ENCODE results near the gene ZCWPW1.
A peak's percentile ranks its signal among the peaks of the same experiment; 100 is the strongest.

Gene ZCWPW1, protein sequence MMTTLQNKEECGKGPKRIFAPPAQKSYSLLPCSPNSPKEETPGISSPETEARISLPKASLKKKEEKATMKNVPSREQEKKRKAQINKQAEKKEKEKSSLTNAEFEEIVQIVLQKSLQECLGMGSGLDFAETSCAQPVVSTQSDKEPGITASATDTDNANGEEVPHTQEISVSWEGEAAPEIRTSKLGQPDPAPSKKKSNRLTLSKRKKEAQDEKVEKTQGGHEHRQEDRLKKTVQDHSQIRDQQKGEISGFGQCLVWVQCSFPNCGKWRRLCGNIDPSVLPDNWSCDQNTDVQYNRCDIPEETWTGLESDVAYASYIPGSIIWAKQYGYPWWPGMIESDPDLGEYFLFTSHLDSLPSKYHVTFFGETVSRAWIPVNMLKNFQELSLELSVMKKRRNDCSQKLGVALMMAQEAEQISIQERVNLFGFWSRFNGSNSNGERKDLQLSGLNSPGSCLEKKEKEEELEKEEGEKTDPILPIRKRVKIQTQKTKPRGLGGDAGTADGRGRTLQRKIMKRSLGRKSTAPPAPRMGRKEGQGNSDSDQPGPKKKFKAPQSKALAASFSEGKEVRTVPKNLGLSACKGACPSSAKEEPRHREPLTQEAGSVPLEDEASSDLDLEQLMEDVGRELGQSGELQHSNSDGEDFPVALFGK

DNA sequence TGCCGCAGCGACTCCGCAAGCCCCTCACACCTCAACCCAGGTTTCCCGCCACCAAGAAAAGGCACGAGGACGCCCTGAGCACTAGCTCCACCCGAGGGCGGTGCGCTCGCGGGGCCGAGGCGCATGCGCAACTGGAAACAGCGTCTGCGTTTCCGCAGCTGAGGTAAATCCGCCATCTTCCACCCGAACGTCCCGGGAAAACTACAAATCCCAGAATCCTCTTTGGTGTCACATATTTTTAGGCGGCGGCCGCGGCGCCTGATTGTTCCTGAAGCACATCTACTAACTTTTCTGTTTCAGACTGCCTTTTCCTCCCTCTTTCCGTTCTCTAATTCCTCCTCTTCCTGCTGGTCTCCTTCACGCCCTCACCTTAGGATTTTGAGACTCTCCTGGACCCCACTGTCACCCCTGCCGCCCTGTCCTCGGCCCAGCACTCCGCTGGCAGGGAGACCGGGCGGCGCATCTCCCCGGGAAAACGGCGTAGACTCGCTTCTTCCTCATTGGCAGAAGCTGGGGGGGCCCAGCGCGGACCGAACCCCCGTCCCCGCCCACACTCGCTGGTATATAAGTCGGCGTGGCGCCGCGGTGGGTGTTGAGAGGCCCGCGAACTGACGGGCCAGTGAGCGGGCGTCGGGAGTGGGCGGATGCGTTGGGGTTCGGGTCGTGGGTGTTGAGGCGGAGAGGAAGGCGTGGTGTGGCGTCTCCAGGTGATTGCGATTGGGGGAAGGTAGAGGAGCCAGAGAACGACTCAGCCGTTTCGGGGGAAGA, at the start of gene ZCWPW1:
TSS of gene ZCWPW1 (minus strand) at position 505 of the 768 bp plus-strand sequence. CDS start 8,054 bp downstream, outside the sequence.
- peak; percentile 97 to 98 for DNase-seq

DNA sequence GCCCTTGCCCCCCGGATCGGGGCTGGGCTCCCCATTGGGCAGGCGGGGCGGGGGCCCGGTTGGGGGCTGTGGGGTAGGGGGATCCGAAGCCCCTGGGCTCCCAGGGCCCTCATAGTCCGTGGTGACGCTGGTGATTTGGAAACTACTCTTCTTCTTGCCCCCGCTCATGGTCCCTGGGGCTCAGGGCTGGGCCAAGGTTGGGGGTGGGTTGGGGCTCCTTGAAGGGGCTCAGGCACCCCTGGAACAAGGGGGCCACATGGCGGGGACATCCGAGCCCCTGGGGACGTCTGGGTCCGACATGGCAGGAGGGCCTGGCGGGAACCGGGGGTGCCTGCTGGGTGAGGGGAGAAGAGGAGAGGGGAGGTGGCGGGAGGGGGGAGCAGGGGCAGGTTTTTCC, 49.4 kb upstream of the ZCWPW1 start:
- no peak for DNase-seq

DNA sequence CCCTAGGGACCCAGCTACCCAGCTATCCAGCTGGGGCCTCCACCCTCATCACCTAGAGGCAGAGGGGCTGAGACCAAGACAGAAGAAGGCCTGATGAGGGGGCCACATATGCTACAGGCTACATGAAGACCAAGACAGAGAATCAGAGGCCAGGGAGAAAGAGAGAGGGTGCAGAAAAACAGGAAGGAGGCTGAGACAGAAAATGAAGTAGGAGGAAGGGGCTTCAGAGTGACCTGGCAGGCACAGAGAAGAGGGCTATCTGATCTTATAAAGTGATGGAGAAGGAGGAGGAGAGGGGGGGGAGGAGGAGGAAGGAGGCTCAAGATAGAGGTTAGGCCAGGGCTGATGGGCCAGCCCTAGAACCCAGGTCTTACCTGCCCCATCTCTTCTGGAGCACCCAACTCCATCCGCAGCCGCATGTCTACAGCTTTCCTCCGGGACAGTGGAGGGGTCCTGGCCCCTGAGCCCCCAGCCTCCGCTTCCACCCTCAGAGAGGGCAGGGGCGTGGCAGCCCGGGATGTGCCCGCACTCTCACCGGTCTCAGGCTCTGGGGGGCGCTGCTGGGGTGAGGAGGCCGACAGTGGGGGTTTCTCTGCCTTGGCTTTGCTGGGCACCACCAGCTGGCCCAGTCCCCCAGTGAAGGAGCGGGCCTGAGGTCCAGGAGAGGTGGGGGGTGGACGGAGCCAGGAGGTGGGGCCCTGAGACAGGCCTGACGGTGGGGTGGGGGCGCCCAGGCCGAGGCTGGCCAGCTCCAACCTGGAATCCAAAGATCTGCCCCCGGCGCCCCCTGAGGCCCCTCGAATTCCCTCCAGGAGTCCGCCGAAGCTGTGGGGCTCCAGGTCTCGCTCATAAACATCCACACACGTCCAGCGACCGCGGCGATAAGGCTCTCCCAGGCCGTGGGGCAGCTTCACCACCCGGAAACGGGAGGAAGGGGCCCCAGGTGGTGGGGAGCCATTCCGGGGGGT, 48.7 kb upstream of the ZCWPW1 start:
- no peak for DNase-seq

DNA sequence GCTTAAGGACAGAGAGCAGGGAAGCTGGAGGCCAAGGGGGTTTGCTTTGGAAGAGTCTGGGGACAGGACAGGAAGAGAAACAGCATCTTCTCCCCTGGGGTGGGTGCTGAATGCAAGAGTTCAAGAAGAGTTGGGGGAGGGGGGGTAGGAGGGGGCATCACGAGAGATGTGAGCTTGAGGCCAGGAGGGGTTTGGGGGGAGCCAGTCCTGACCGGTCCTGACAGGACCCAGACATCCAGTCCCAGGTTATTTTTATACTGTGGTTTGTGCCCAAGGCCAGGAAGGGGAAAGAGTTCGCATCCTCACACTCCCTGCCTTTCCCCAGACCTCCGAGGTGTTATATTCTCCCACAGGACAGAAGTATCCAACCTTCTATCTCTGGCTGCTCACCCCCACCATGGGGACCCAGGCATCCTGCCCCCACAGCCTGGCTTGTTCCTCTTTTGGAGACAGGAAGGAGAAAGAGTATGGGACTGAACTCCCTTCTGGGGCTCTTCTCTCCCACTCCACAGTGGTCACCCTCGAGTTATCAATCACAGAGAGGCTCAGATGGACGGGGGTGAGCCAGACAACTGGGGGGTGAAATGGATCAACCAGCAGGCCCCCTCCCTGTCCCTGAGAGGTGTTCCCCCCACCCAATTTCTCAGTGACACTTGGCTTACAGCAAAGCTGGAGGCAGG, 47.7 kb upstream of the ZCWPW1 start:
- no peak for DNase-seq

DNA sequence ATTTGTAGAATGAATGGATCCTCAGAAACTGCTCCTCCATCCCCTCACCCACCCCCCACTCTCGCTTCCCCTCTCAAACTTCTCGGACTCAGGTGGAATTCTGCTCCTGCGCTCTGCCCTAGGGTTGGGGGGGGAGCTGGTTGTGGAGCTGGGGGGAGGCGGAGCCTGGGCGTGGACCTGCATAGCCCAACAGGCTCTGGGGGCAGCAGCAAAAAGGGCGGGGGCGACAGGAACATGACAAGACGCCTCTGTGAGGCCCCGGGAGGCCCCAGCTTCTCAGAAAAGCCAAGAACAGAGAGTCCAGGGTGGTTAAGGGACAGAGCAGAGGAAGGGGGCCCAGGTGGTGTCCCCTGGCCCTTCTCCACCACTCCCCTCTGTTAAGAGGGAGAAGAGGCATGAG, 47.0 kb upstream of the ZCWPW1 start:
- no peak for DNase-seq

DNA sequence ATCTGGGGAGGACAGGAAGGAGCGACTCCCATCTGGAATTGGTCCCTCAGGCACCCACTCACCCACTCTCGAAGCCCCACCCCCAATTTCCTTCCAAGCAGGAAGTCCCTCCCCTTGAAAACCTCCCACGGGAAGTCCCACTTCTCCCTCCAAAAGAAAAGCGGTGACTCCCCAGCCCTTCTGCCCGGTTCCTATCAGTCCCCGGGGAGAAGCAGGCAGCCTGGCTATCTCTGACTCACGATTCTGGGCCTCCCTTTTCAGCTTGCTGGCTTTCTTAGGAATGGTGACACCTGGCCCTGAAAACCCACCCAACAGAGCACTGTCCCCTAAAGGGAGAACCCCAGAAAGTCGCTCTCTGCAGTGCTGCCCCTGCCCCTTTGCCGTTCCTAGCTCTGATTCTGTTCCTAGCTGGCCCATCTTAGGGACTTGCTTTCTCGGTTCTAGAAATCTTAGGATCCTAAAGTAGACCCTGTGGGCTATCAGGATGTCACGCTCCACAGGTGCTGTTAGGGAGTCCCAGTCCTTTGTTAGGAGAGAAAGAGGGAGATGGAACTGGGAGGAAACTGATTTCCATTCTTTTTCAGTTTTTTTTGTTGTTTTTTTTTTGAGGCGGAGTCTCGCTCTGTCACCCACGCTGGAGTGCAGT, 44.5 kb upstream of the ZCWPW1 start:
- DNase-seq, result no peak

DNA sequence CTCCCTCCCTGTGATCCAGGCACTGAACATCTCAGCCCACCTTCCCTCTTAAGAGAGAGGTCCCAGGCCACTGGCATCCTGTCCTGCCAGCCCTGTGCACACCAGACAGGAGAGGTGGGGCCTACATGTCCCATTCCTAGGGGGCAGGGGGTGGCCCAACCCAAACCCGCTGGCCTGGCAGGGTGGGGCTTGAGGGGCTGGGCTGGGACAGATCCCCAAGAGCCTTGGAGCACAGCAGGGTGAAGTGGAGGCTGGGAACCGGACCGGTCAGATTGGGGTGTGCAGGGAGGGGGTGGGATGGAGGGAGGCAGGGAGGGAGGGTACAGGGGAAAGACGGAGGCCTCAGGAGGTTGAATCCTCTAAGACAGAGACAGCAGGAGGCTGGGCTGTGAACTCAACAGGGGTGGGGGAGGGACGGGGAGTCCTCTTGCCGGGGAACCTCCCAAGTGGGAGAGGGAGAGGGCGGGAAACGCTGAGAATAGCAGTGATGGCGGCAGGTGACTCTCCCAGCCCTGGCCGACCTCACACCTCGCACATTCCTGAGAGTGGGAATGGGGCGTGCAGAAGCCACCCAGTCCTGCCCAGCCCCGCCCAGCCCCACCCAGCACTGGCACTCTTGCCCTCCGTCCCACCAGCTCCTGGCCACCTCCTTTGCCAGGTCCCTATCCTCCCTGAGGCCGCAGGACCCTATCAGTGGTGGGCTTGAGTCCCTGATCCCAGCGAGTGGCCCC, 43.8 kb upstream of the ZCWPW1 start:
- DNase-seq, result no peak

DNA sequence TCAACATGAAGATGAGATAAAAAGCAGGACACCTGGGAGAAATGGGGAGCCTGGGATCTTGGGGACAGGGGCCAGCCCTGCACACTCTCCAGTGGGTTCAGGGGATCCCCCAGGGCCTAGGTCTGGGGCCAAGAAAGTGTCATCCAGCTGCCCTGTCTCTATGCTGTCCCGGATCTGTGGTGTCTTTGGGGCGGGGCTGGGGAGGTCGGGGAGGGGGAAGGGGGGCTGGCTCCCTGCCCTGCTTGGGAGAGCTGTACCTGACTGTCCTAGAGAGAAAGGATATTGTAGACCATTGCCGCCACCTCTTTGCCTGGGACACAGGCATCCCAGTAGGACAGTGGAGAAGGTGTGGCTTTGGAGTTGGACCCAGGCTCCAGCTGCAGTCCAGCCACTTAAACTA, 42.5 kb upstream of the ZCWPW1 start:
- no peak for DNase-seq

DNA sequence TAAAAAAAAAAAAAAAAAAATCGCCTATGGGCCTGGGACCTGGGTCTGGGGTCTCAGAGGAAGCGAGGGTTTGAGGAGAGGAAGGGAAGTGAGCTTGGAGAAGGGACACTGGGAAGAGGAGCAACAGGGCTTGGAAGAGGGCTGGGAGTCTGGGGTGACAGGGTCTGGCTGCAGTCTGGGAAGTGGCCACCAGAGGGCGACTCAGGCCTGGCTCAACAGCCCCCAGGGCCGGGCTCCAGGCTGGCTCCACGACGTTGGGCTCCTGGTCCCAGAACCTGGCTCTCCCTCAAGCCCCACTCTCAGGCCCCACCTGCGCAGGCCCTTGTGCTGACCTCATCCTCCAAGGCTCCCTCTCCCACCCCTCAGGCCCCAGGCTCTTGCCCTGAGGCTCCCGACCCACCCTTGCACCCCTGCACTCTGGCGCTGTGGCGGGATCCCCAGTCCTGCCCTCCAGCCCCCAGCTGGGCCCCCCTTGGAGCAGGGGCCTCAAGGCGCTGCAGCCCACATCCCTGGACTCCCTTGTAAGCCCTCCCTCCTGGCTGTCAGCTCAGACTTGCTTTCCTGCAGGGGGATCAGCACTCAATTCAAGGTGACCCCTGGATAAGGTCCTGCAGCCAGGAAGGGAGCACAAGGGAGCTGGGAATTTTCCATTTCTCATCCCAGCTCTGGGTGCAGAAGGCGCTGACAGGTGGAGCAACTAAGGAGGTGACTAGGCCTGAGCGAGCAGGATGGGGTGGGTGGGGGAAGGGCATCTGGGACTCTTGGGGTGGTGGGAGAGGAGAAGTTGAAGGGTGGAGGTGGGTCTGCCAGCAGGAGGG, 40.9 kb upstream of the ZCWPW1 start:
- peak; percentile 81 to 86 for DNase-seq

DNA sequence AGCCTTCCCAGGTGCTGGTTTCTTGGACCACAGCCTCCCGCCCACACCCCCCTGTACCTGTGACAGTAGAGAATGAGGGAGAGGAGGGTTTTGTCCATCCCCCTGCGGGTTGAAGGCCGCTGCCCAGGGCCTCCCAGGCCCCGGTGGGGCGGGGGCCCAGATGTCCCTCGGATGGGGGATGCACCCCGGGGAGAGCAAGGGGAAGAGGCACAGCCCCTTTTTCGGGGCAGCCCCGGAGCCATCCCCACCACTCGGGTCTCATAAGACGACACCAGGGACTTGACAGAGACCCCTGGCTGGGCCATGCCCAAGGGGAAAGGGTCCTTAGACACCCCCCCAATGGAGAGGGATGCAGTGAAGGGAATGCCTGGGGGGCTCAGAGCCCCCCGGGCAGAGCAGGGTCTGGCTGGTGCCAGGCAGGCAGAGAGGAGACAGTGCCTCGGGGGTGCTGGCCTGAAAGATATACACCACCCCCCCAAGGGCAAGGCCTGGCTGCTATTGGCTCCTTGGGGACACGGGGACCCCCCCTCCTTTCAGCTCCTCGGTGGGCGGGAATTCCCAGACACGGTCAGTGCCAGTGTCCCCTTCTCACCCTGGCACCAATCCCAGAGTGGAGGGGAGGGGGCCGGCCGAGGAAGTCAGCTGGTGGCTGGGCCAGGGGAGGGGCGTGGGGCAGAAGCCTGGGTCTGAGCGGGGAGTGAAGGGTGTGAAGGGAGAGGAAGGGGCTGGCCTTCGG, 39.3 kb upstream of the ZCWPW1 start:
- DNase-seq, result no peak

DNA sequence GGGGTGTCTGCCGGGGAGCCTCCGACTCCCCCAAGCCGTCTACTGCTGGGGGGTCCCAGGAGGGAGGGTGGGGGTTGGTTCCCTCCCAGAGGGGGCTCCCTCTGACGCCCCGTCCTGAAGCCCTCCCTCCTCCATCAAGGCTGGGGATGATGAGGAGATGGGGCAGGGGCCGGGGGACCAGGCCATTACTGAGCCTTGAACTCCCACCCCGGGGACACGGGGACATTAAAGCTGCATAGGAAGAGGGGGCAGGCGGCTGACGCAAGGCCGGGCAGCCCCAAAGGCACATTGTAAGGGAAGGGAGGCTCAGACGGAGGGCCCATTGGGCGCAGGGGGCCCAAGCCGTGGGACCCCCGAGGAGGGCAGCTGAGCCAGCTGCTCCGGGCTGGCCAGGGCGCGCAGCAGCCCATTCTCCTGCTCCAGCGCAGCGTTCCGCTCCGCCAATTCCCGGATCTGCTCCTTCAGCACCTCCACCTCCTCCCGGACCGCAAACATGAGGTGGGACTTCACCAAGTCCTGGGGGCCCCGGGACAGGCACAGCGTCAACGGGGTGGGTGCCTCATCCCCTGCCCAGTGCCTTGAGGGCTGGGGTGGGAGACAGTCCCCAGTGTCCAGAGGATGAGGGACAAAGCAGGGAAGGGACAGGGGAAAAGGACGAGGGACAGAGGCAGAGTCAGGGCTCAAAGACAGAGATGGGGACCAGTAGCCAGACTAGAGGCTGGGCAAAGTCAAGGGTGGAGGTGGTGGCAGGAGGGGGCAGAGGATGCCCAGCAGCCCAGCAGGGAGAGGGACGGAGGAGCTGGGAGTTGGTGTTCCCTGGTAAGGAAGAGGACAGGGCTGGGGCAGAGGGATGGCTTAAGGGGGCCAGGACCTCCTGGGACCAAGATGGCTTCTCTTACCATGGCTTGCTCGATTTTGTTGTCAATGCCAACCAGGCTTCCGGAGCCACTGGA, 38.4 kb upstream of the ZCWPW1 start:
- no peak for DNase-seq

DNA sequence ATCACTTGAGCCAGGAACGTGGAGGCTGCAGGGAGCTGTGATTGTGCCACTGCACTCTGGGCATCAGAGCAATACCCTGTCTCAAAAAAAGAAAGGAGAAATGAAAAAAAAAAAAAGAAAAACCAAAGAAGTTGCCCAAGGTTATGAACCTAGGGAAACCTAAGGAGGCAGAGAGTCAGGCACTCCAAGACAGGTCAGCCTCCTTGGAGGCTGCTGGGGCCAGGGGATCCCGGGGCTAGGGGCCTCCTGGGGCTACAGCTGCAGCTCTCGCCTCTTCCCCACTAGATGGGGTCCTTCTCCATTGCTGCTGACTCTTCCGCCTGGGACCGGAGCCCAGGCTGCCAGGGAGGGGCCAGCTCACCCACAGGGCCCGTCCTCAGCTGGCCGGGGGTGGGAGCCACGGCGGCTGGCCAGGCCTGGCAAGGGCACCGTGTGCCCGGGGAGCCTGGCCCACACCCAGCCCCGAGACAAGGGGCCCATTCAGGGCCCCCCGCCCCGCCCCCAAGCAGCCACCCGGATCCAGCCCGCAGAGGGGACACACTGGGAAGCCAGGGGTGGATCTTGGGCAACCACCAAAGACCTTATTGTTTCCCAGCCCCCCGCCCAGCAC, 37.3 kb upstream of the ZCWPW1 start:
- DNase-seq, result no peak

DNA sequence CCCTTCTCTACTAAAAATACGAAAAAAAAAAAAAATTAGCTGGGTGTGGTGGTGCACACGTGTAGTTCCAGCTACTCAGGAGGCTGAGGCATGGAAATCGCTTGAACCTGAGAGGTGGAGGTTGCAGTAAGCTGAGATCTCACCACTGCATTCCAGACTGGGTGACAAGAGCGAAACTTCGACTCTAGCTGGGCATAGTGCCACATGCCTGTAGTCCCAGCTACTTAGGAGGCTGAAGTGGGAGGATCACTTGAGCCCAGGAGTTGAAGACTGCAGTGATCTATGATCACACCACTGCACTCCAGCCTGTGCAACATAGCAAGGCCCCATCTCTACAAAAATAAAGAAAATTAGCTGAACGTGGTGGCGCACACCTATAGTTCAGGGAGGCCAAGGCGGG, 36.8 kb upstream of the ZCWPW1 start:
- no peak for DNase-seq

DNA sequence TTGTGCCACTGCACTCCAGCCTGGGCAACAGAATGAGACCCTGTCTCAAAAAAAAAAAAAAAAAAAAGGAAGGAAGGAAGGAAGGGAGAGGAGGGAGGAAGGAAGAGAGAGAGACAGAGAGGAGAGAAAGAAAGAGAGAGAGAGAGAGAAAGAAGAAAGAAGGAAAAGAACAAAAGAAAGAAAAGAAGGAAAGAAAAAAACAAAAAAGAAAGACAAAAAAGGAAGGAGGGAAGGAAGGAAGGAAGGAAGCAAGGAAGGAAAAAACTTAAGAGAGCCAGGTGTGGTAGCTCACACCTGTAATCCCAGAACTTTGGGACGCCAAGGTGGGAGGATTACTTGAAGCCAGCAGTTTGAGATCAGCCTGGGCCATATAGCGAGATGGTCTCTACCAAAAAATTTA, 36.3 kb upstream of the ZCWPW1 start:
- no peak for DNase-seq

DNA sequence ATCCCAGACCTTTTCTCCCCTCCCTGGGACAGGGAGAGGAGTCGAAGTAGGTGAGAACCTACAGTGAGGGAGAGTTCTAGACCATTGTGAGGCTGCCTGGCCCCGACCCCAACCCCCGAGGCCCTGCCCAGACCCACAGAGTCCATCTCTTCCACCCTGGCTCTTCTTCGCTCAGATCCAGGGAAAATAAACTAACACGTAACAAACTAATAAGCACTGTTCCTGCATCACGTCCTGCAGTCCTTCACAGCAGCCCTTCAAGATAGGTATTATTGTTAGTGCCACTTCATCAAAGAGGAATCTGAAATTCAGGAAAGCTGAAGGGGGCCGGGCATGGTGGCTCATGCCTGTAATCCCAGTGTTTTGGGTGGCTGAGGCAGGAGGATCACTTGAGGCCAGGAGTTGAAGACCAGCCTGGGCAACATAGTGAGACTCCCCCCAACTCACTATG, 35.7 kb upstream of the ZCWPW1 start, which contains the start of gene SPACDR:
TSS of gene SPACDR (minus strand) at position 51 of the 451 bp plus-strand sequence. CDS start 235 bp downstream, outside the sequence.
- no peak for DNase-seq

DNA sequence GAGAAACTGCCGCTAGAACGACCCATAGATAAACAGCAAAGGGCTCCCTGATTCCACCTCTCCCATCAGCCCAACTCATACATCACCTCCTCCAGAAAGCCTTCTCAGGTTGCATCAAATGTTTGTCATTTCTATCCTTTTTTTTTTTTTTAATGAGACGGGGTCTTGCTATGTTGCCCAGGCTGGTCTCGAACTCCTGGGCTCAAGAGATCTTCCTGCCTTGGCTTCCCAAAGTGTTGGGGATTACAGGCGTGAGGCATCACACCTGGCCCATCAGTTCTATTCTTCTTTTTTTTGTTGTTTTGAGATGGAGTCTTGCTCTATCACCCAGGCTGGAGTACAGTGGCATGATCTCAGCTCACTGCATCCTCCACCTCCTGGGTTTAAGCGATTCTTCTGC, 28.5 kb upstream of the ZCWPW1 start:
- DNase-seq, result no peak

DNA sequence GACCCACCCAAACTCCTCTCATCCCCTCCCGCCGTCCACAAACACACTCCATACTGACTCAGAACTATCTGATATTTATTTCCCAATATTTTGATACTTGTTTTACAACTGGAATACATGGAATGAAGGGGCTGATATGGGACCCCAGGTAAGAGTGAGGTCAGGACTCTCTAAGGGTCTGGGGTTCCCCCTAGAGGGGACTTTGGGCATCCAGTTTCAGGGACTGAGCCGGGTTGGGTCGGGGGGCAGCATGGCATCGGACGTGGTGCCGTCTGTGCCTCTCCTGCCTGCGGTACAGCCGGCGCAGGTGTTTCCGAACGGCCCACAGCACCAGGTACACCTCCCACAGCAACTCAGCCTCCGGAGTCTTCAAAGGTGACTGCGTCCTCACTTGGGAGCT, 28.1 kb upstream of the ZCWPW1 start:
- no peak for DNase-seq
